ENCODE measurements around the gene COPE. TPM values are rescaled to one million over a fixed set of nuclear protein-coding genes. Genes with fewer than 3 reads are reported as not detected.

COPE gene
- total RNA-seq, 1 experiment from 2014 or later, result 177 TPM

- intact Hi-C loops (cut with micrococcal nuclease; ENCODE audit: unreplicated experiment) (no loop called here), in situ Hi-C loops (cut with HindIII; ENCODE audit: low pct_unique_long_range_greater_than_20kb, low sequenced_read_pairs) (no loop called here)
- Histone ChIP-seq H3K27me3 (ENCODE audit: control insufficient read depth, insufficient read depth, low read length) (no peaks in the 10 kb centered on the region), H3K27ac (ENCODE audit: low read length) (no peak overlapping the region), H3K36me3 (ENCODE audit: control insufficient read depth, insufficient read depth, low read length) (no peaks in the 10 kb centered on the region), H3K9me3 (ENCODE audit: control insufficient read depth, insufficient read depth, low read depth, low read length) (no peaks in the 10 kb centered on the region), H3K4me1 (ENCODE audit: control insufficient read depth, insufficient read depth, low read length) (no peaks in the 10 kb centered on the region), H3K4me3 (ENCODE audit: low read depth in 2 of 2, low read length in 2 of 2) (no peak overlapping the region)
- no TSS peak for BruUV-seq (replicated peaks)
- ATAC-seq (peak; percentile 71), DNase-seq (ENCODE audit: low read depth, low spot score) (no peak)
- TF ChIP-seq POLR2AphosphoS5 (IDR thresholded peaks at IDR 0.05; ENCODE audit: low read depth, low read length) (no peak), TCF7L2 (IDR thresholded peaks at IDR 0.05; ENCODE audit: low read depth, low read length) (no peak), SIN3A (IDR thresholded peaks at IDR 0.05; ENCODE audit: borderline replicate concordance, insufficient read depth, low read depth, low read length) (no peak), REST (IDR thresholded peaks at IDR 0.05; ENCODE audit: insufficient read depth in 1 of 2, low read depth in 2 of 2, low read length in 1 of 2) (no peak), CTCF (IDR thresholded peaks at IDR 0.05) (no peak)
- ChIA-PET CTCF (interaction anchor here (0.7 kb wide), 1 partner anchor 121 kb away, joined by 11 read pairs; no protein-coding TSS in a partner anchor), POLR2A (no interaction called here)
Measured at GRCh38 chr19:18879579-18880373, 39.4 kb downstream of the COPE start.

- Histone ChIP-seq H3K4me3 (ENCODE audit: low read depth in 2 of 2, low read length in 2 of 2) (no peak overlapping the region), H3K36me3 (ENCODE audit: control insufficient read depth, insufficient read depth, low read length) (no peaks in the 10 kb centered on the region), H3K27ac (ENCODE audit: low read length) (no peak overlapping the region), H3K4me1 (ENCODE audit: control insufficient read depth, insufficient read depth, low read length) (no peaks in the 10 kb centered on the region), H3K27me3 (ENCODE audit: control insufficient read depth, insufficient read depth, low read length) (no peaks in the 10 kb centered on the region), H3K9me3 (ENCODE audit: control insufficient read depth, insufficient read depth, low read depth, low read length) (no peaks in the 10 kb centered on the region)
- intact Hi-C loops (cut with micrococcal nuclease; ENCODE audit: unreplicated experiment) (no loop called here), in situ Hi-C loops (cut with HindIII; ENCODE audit: low pct_unique_long_range_greater_than_20kb, low sequenced_read_pairs) (no loop called here)
- no TSS peak for BruUV-seq (replicated peaks)
- CTCF ChIA-PET, result no interaction called here
- ATAC-seq, result peak; percentile 64
- DNase-seq (ENCODE audit: low read depth, low spot score), result no peak
- POLR2A ChIA-PET, result no interaction called here
- TF ChIP-seq POLR2AphosphoS5 (IDR thresholded peaks at IDR 0.05; ENCODE audit: low read depth, low read length) (no peak), CTCF (IDR thresholded peaks at IDR 0.05) (no peak), REST (IDR thresholded peaks at IDR 0.05; ENCODE audit: insufficient read depth in 1 of 2, low read depth in 2 of 2, low read length in 1 of 2) (no peak), TCF7L2 (IDR thresholded peaks at IDR 0.05; ENCODE audit: low read depth, low read length) (no peak), SIN3A (IDR thresholded peaks at IDR 0.05; ENCODE audit: borderline replicate concordance, insufficient read depth, low read depth, low read length) (no peak)
Measured at GRCh38 chr19:18878858-18879578, 40.2 kb downstream of the COPE start.

Data from Panc1 (cell line).